Muscle of arm (tissue), 12 donors: ENCODE results near the gene C5orf46. TPM values are rescaled to one million over a fixed set of nuclear protein-coding genes. Genes with fewer than 3 reads are reported as not detected.
A peak's percentile ranks its signal among the peaks of the same experiment; 100 is the strongest.

Source experiments
- DNase-seq: peaks from one replicate; pipeline ENCODE4 v3.0.0-alpha.2; 2013
- polyA plus RNA-seq, 12 donors: library from polyadenylated mRNA; unstranded; fragments of 120-200 nt; gene quantifications; one replicate each; pipeline ENCODE4 v1.2.1, GENCODE V29; 2013; ENCODE audit not compliant: insufficient read length in 12 of 12

Gene C5orf46
- polyA plus RNA-seq, 12 donors: 0.45 TPM; not detected in 11

- DNase-seq: no peak
These were observed 46.2 kb downstream of the C5orf46 start for GRCh38 chr5:147859962-147860640.

GRCh38 chr5:147858565-147858964 is 47.8 kb downstream of the C5orf46 start:
- no peak for DNase-seq

DNA sequence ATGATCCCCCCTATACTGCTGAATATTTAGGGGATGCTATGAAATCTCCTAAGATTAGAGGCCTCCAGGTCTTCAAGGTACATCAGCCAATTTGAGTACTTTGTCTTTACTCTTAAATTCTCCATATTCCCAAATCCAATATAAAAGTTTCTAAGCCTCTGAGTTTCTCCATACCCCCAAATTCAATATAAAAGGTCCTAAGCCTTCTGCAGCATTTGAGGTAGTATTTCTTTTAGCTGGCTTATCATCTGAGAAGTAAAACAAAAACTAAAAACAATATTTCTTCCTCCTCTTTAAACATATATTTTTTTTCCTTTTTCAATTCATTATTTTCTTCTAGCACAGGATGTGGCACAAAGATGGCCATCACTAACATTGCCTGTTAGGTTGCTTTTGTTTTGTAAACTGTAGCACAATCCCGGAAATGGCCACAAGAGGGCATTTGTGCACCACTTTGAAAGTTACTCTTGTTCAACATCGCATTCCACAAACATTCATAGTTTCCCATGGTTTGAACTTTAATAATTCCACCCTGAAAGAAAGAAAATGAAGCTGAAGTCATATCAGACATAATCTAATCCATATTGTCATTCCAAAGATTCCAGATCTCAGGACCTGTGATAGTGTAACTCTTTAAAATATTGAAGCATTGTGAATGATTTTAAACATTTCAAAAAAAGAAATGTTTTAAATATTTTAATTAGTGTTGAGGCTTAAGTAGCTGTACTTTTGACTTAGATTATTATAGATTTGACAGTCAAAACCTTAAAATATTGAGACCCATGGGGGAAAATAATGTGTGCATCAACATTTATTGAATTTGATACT is 48.8 kb downstream of the C5orf46 start:
- DNase-seq: peak; percentile 61

- DNase-seq: no peak
These were observed 49.5 kb downstream of the C5orf46 start for GRCh38 chr5:147856801-147857200.

- DNase-seq: no peak
These were observed 50.6 kb downstream of the C5orf46 start for GRCh38 chr5:147855774-147856069.

- no peak for DNase-seq
These were observed 51.2 kb downstream of the C5orf46 start for GRCh38 chr5:147854894-147855773.

GRCh38 chr5:147854331-147854730 is 52.0 kb downstream of the C5orf46 start:
- no peak for DNase-seq

DNA sequence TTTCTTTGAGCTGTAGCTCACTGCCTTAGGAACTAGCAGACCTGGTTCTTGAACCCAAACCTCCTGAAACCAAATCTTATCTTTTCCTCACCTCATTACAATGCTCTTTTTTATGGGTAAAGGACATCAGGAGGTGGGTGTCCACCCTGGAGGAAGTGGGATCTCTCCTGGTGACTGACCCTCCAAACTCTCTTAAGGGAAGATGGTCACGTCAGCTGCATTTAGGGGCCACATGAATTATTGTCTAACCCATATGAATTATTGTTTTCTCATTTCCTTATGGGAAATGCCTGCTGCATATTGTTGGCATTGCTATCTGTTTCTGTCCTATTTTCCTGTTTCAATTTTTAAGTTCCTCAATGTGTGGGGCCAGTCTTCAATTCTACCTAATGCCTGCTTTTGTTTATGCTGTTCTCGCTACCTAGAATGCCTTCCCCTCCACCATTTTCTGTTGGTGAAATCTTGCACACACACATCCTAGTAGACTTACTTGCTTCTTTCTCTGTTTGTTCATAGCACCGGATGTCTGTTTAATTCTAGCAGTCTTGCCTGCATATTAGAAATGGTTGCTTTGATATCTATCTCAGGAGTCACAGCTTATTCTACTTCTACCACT is 52.9 kb downstream of the C5orf46 start:
- DNase-seq: no peak

- no peak for DNase-seq
These were observed 54.0 kb downstream of the C5orf46 start for GRCh38 chr5:147852365-147852764.

- no peak for DNase-seq
These were observed 54.8 kb downstream of the C5orf46 start for GRCh38 chr5:147851578-147851977.

- no peak for DNase-seq
These were observed 57.1 kb downstream of the C5orf46 start for GRCh38 chr5:147849226-147849625.

DNA sequence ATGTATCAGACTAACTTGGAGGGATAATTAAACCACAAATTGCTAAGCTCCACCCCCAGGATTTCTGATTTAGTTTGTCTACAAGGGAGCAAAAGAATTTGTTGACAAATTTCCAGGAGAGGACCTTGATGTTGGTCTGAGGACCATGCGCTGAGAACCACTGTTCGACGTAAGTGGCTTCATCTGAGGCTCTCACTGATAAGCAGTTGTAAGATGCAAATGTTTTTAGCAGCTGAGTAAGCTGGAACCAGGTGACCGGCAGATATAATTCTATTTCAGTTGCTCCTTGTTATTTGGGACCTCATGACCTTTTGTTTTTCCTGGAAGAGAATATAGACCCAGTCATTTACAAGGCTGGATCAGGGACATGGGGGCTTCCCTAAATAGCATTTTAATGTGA is 60.7 kb downstream of the C5orf46 start:
- no peak for DNase-seq

- DNase-seq: no peak
These were observed 61.5 kb downstream of the C5orf46 start for GRCh38 chr5:147844846-147845245.

GRCh38 chr5:147842869-147843268 is 63.5 kb downstream of the C5orf46 start:
- DNase-seq: no peak

Other genes starting within 250 kb of the C5orf46 start
- gene JAKMIP2, start 123.8 kb downstream of the C5orf46 start, polyA plus RNA-seq: 10 to 100 TPM in 1 of 12 donors, 1 to 10 TPM in 10, not detected in 1; 1.1 to 14.1 (median 3.1) TPM
- 10 to 100 TPM in 1 of 12 donors, under 1 TPM in 4, not detected in 7; 0.20 to 36.4 (median 0.67) TPM for gene SPINK1, start 74.9 kb downstream of the C5orf46 start, polyA plus RNA-seq
- gene SCGB3A2, start 27.8 kb downstream of the C5orf46 start, polyA plus RNA-seq: under 1 TPM in 3 of 12 donors, not detected in 9; 0.39 to 0.63 (median 0.61) TPM
- 1 to 10 TPM in 2 of 12 donors, under 1 TPM in 5, not detected in 5; 0.07 to 2.3 (median 0.27) TPM for gene SPINK5, start 157.4 kb upstream of the C5orf46 start, polyA plus RNA-seq